ENCODE data around the gene LRRIQ4.

DNA sequence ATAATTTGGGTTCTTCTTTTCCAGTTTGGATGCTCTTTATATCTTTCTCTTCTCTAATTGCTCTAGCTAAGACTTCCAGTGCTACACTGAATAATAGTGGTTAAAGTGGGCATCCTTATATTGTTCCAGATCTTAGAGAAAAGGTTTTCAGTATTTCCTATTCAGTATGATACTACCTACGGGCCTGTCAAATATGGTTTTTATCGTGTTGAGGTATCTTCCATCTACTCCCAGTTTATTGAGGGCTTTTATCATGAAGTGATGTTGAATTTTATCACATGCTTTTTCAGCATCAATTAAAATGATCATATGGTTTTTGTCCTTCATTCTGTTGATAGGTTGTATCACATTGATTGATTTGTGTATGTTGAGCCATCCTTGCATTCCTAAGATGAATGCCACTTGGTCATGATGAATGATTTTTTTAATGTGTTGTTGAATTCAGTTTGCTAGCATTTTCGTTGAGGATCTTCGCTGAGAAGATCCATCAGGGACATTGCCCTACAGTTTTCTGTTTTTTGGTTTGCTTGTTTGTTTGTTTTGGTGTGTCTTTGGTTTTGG is 3.0 kb downstream of the LRRIQ4 start:
- TF ChIP-seq EZH2phosphoT487 (IDR thresholded peaks at IDR 0.05; ENCODE audit: insufficient read depth, low read depth) (no peak), EZH2 (IDR thresholded peaks at IDR 0.05; ENCODE audit: insufficient read depth, poor library complexity, severe bottlenecking) (no peak)
